ENCODE results near the gene C1QTNF1.
A peak's percentile ranks its signal among the peaks of the same experiment; 100 is the strongest.
"Not testable (repeated sequence)": the region's sequence is repeated elsewhere in the genome, so short reads cannot be mapped to it uniquely, and the experiment has no call there.

Gene C1QTNF1

GRCh38 chr17:79006794-79007503 lies 17.0 kb upstream of the C1QTNF1 start:
- no peak for DNase-seq

GRCh38 chr17:79007504-79008381 lies 16.2 kb upstream of the C1QTNF1 start:
- DNase-seq: no peak

- no peak for DNase-seq
These were observed 15.1 kb upstream of the C1QTNF1 start for GRCh38 chr17:79008666-79009387.

GRCh38 chr17:79009397-79010303 lies 14.3 kb upstream of the C1QTNF1 start, which contains the start of gene CANT1:
CANT1 (minus strand) TSS chr17:79009764; CDS start chr17:78997622, 12,142 bp downstream.
- peak; percentile 75 for DNase-seq

GRCh38 chr17:79010304-79010646 lies 13.7 kb upstream of the C1QTNF1 start:
- DNase-seq: no peak

- DNase-seq: no peak
These were observed 12.4 kb upstream of the C1QTNF1 start for GRCh38 chr17:79011451-79012147.

GRCh38 chr17:79012563-79013134 lies 11.3 kb upstream of the C1QTNF1 start:
- DNase-seq: no peak

- DNase-seq: no peak
These were observed 9.7 kb upstream of the C1QTNF1 start for GRCh38 chr17:79014158-79014758.

- no peak for DNase-seq
These were observed 6.2 kb upstream of the C1QTNF1 start for GRCh38 chr17:79017546-79018369.

- DNase-seq: no peak
These were observed 5.6 kb upstream of the C1QTNF1 start for GRCh38 chr17:79018370-79018695.

GRCh38 chr17:79019261-79019631 lies 4.7 kb upstream of the C1QTNF1 start:
- DNase-seq: no peak

- DNase-seq: peak; percentile 50
These were observed 4.1 kb upstream of the C1QTNF1 start for GRCh38 chr17:79019632-79020584.

- no peak for DNase-seq
These were observed 3.2 kb upstream of the C1QTNF1 start for GRCh38 chr17:79020631-79021301.

- not testable (repeated sequence) for DNase-seq
These were observed 2.0 kb upstream of the C1QTNF1 start for GRCh38 chr17:79021929-79022328.

GRCh38 chr17:79022507-79022991 lies 1.4 kb upstream of the C1QTNF1 start:
- DNase-seq: no peak

- DNase-seq: no peak
These were observed 726 bp upstream of the C1QTNF1 start for GRCh38 chr17:79023180-79023705.

GRCh38 chr17:79024901-79025737 lies 1.1 kb downstream of the C1QTNF1 start:
- no peak for DNase-seq
